ENCODE data around the gene PLCD3. TPM values are rescaled to one million over a fixed set of nuclear protein-coding genes. Genes with fewer than 3 reads are reported as not detected.
"Not testable (repeated sequence)": the region's sequence is repeated elsewhere in the genome, so short reads cannot be mapped to it uniquely, and the experiment has no call there.

Gene PLCD3
- total RNA-seq, 1 donor from 2014 or later = 37.0 TPM

- Histone ChIP-seq H3K27me3 (no peaks in the 10 kb centered on the region), H3K27ac (peak overlapping the region; percentile 60), H3K4me3 (no peak overlapping the region), H3K4me1 (peaks cover 56% of the 10 kb centered on the region), H3K9me3 (no peaks in the 10 kb centered on the region), H3K36me3 (no peaks in the 10 kb centered on the region)
- TF ChIP-seq CTCF (IDR thresholded peaks at IDR 0.05) = no peak
- intact Hi-C loops (cut with DNase I) = no loop called here
- ATAC-seq (no peak), DNase-seq (no peak)
Measured at GRCh38 chr17:45127207-45127547, 5.1 kb downstream of the PLCD3 start.

DNA sequence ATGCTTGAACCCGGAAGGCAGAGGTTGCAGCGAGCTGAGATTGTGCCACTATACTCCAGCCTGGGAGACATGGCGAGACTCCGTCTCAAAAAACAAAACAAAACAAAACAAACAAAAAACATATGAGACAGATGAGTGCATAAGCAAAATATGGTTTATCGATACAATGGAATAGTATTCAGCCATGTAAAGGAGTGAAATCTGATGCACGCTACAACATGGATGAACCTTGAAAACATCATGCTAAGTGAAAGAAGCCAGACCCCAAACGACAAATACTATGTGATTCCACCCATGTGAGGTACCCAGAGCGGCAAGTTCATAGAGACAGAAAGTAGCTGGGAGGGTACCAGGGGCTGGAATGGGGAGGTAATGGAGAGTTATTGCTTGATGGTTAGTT is 6.8 kb downstream of the PLCD3 start:
- TF ChIP-seq CTCF (IDR thresholded peaks at IDR 0.05) = no peak
- intact Hi-C loops (cut with DNase I) = no loop called here
- Histone ChIP-seq H3K27ac (no peak overlapping the region), H3K4me1 (peaks cover 48% of the 10 kb centered on the region), H3K27me3 (no peaks in the 10 kb centered on the region), H3K36me3 (no peaks in the 10 kb centered on the region), H3K4me3 (no peak overlapping the region), H3K9me3 (no peaks in the 10 kb centered on the region)
- ATAC-seq = no peak
- no peak for DNase-seq

DNA sequence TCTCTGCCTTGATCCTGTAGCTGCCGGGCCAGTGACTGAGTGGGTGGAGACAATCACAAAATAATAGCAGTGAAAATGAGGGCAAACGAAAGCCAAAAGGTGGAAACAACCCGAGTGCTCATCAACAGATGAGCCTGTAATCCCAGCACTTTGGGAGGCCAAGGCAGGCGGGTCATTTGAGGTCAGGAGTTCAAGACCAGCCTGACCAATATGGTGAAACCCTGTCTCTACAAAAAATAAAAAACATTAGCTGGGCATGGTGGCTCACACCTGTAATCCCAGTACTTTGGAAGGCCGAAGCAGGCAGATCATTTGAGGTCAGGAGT is 7.6 kb downstream of the PLCD3 start:
- H3K36me3 ChIP-seq; ATAC-seq; H3K4me3 ChIP-seq; intact Hi-C loops (cut with DNase I); DNase-seq; H3K27me3 ChIP-seq; H3K9me3 ChIP-seq: not testable (repeated sequence)
- peaks cover 47% of the 10 kb centered on the region for H3K4me1 ChIP-seq
- peak overlapping the region; percentile 78 for H3K27ac ChIP-seq

- DNase-seq = no peak
- Histone ChIP-seq H3K4me1 (peaks cover 44% of the 10 kb centered on the region), H3K36me3 (no peaks in the 10 kb centered on the region), H3K4me3 (no peak overlapping the region), H3K9me3 (no peaks in the 10 kb centered on the region), H3K27ac (peak overlapping the region; percentile 78), H3K27me3 (no peaks in the 10 kb centered on the region)
- intact Hi-C loops (cut with DNase I) = no loop called here
- ATAC-seq = peak; percentile 65
- TF ChIP-seq CTCF (IDR thresholded peaks at IDR 0.05) = no peak
Measured at GRCh38 chr17:45123930-45124796, 8.2 kb downstream of the PLCD3 start.

- Histone ChIP-seq H3K27ac (peak overlapping the region; percentile 30), H3K36me3 (no peaks in the 10 kb centered on the region), H3K4me3 (no peak overlapping the region), H3K9me3 (no peaks in the 10 kb centered on the region), H3K27me3 (no peaks in the 10 kb centered on the region), H3K4me1 (peaks cover 35% of the 10 kb centered on the region)
- ATAC-seq = no peak
- no peak for DNase-seq
- no peak for TF ChIP-seq CTCF (IDR thresholded peaks at IDR 0.05)
- intact Hi-C loops (cut with DNase I) = no loop called here
Measured at GRCh38 chr17:45123076-45123770, 9.1 kb downstream of the PLCD3 start.

- no peak for TF ChIP-seq CTCF (IDR thresholded peaks at IDR 0.05)
- H3K36me3 ChIP-seq = no peaks in the 10 kb centered on the region
- no peaks in the 10 kb centered on the region for H3K9me3 ChIP-seq
- no peak overlapping the region for H3K4me3 ChIP-seq
- H3K27me3 ChIP-seq = no peaks in the 10 kb centered on the region
- DNase-seq (no peak), ATAC-seq (no peak)
- intact Hi-C loops (cut with DNase I) = no loop called here
- H3K4me1 ChIP-seq = peaks cover 22% of the 10 kb centered on the region
- no peak overlapping the region for H3K27ac ChIP-seq
Measured at GRCh38 chr17:45121055-45121454, 11.3 kb downstream of the PLCD3 start.
